Activated CD4-positive, alpha-beta T cell treated with anti-CD3 and anti-CD28 coated beads, Interleukin-2, amount 50 U/mL, for 16 hours (primary cell): ENCODE data around the gene CBL.

Experiments used
- DNase-seq: peaks from one replicate; pipeline ENCODE4 v3.0.0-alpha.2; 2020

Gene CBL

GRCh38 chr11:119350302-119350701, 144.2 kb downstream of the CBL start:
- no peak for DNase-seq

GRCh38 chr11:119351232-119351631, 145.1 kb downstream of the CBL start:
- DNase-seq, result no peak

- no peak for DNase-seq
Measured at GRCh38 chr11:119352857-119353260, 146.7 kb downstream of the CBL start.

- no peak for DNase-seq
Measured at GRCh38 chr11:119355091-119355843, 149.1 kb downstream of the CBL start.

GRCh38 chr11:119356349-119357031, 150.4 kb downstream of the CBL start:
- DNase-seq, result peak; percentile 70

GRCh38 chr11:119357074-119357473, 150.9 kb downstream of the CBL start:
- no peak for DNase-seq
